ENCODE measurements around the gene SLC6A9.

Gene SLC6A9

GRCh38 chr1:43975249-43975961 lies 55.9 kb downstream of the SLC6A9 start:
- DNase-seq (ENCODE audit: low read depth, low spot score): no peak
- in situ Hi-C loops (cut with HindIII; ENCODE audit: low sequenced_read_pairs): no loop called here
- H3K4me3 ChIP-seq (ENCODE audit: low read depth, low read length): peak overlapping the region; percentile 84
- no peak for TF ChIP-seq CTCF (IDR thresholded peaks at IDR 0.05; ENCODE audit: low read depth, low read length)

GRCh38 chr1:43974443-43975248 lies 56.6 kb downstream of the SLC6A9 start, which contains the start of gene ATP6V0B:
Gene ATP6V0B, plus strand, starts transcription at chr1:43974960. Its CDS starts 81 bp downstream, at chr1:43975041.
- peak; percentile 11 for TF ChIP-seq CTCF (IDR thresholded peaks at IDR 0.05; ENCODE audit: low read depth, low read length)
- DNase-seq (ENCODE audit: low read depth, low spot score): peak; percentile 93
- H3K4me3 ChIP-seq (ENCODE audit: low read depth, low read length): peak within 1 kb of the TSS; percentile 84
- in situ Hi-C loops (cut with HindIII; ENCODE audit: low sequenced_read_pairs): no loop called here

- no peak for TF ChIP-seq CTCF (IDR thresholded peaks at IDR 0.05; ENCODE audit: low read depth, low read length)
- in situ Hi-C loops (cut with HindIII; ENCODE audit: low sequenced_read_pairs): no loop called here
- no peak for DNase-seq (ENCODE audit: low read depth, low spot score)
- H3K4me3 ChIP-seq (ENCODE audit: low read depth, low read length): peak overlapping the region; percentile 84
These were observed 57.2 kb downstream of the SLC6A9 start for GRCh38 chr1:43973981-43974442.

- in situ Hi-C loops (cut with HindIII; ENCODE audit: low sequenced_read_pairs): no loop called here
- TF ChIP-seq CTCF (IDR thresholded peaks at IDR 0.05; ENCODE audit: low read depth, low read length): no peak
- no peak for DNase-seq (ENCODE audit: low read depth, low spot score)
- H3K4me3 ChIP-seq (ENCODE audit: low read depth, low read length): no peak overlapping the region
These were observed 59.8 kb downstream of the SLC6A9 start for GRCh38 chr1:43971336-43971980.

- TF ChIP-seq CTCF (IDR thresholded peaks at IDR 0.05; ENCODE audit: low read depth, low read length): no peak
- peak overlapping the region; percentile 85 for H3K4me3 ChIP-seq (ENCODE audit: low read depth, low read length)
- DNase-seq (ENCODE audit: low read depth, low spot score): no peak
- in situ Hi-C loops (cut with HindIII; ENCODE audit: low sequenced_read_pairs): no loop called here
These were observed 60.4 kb downstream of the SLC6A9 start for GRCh38 chr1:43970911-43971310.

GRCh38 chr1:43970502-43970901 lies 60.8 kb downstream of the SLC6A9 start:
- no peak for TF ChIP-seq CTCF (IDR thresholded peaks at IDR 0.05; ENCODE audit: low read depth, low read length)
- in situ Hi-C loops (cut with HindIII; ENCODE audit: low sequenced_read_pairs): no loop called here

More at GRCh38 chr1:43970502-43970901, 60.8 kb downstream of the SLC6A9 start:
- no peak for DNase-seq (ENCODE audit: low read depth, low spot score)
- peak overlapping the region; percentile 85 for H3K4me3 ChIP-seq (ENCODE audit: low read depth, low read length)

All from astrocyte of the spinal cord (primary cell).